ENCODE results near the gene WARS2.

WARS2 gene

DNA sequence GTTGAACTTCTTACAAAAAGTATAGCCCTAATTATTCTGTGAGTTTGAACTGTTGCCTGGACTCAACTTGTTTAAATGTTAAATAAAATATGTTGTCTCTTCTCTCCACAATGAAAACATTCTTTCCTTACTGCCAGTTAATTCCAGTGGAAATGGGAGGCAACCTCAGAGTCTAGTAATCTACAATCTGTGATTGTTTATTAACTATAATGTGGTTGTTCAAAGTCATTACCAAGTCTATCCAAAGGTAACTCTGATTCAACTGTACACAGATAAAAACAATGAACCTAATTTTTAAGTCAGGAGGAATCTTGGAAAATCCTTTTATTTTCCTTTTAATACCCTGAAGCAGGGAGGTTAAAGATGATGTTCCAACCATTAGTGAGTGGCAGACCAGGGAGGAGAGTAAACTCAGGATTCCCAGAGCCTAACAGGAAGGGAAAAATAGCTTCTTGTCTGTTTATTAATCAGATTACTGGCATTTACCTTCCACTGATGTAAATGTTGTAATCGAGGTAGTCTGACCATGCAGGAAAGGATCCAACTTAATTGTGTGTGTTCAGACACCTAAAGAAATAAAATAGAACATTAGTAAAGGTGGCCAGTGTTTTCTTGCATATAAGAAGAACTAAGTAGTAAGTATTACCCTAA lies 95.2 kb downstream of the WARS2 start:
- H3K79me2 ChIP-seq (ENCODE audit: insufficient read depth, low read length): no peaks in the 10 kb centered on the region
- no peaks in the 10 kb centered on the region for H3K9me2 ChIP-seq (ENCODE audit: low read depth, low read length)
- no peaks in the 10 kb centered on the region for H3F3A ChIP-seq (ENCODE audit: insufficient read depth, low read length)
- H3K9ac ChIP-seq (ENCODE audit: low read length): no peak overlapping the region
- H3K9me3 ChIP-seq (ENCODE audit: low read length): no peaks in the 10 kb centered on the region
- no peaks in the 10 kb centered on the region for H3K36me3 ChIP-seq (ENCODE audit: insufficient read depth, low read length)
- H3K27ac ChIP-seq (ENCODE audit: low read depth, low read length, poor library complexity, severe bottlenecking): no peak overlapping the region
- H3K4me3 ChIP-seq (ENCODE audit: low read depth, low read length, poor library complexity, severe bottlenecking): no peak overlapping the region
- H4K20me1 ChIP-seq (ENCODE audit: insufficient read depth, low read length): no peaks in the 10 kb centered on the region
- H3K27me3 ChIP-seq (ENCODE audit: insufficient read depth, low read length): no peaks in the 10 kb centered on the region
- H2AFZ ChIP-seq (ENCODE audit: low read length): no peak overlapping the region
- H3K4me1 ChIP-seq (ENCODE audit: insufficient read depth, low read length, severe bottlenecking): no peaks in the 10 kb centered on the region
- TF ChIP-seq, protein P1, sequence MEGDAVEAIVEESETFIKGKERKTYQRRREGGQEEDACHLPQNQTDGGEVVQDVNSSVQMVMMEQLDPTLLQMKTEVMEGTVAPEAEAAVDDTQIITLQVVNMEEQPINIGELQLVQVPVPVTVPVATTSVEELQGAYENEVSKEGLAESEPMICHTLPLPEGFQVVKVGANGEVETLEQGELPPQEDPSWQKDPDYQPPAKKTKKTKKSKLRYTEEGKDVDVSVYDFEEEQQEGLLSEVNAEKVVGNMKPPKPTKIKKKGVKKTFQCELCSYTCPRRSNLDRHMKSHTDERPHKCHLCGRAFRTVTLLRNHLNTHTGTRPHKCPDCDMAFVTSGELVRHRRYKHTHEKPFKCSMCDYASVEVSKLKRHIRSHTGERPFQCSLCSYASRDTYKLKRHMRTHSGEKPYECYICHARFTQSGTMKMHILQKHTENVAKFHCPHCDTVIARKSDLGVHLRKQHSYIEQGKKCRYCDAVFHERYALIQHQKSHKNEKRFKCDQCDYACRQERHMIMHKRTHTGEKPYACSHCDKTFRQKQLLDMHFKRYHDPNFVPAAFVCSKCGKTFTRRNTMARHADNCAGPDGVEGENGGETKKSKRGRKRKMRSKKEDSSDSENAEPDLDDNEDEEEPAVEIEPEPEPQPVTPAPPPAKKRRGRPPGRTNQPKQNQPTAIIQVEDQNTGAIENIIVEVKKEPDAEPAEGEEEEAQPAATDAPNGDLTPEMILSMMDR (IDR thresholded peaks at IDR 0.05; ENCODE audit: low read length): no peak
- no peak for TF ChIP-seq EZH2 (IDR thresholded peaks at IDR 0.05; ENCODE audit: borderline replicate concordance, low read length)
- H3K4me2 ChIP-seq (ENCODE audit: low read length): no peak overlapping the region

GRCh38 chr1:119040906-119041305 lies 99.5 kb downstream of the WARS2 start:
- Histone ChIP-seq H3K4me2 (ENCODE audit: low read length) (no peak overlapping the region), H3K4me1 (ENCODE audit: insufficient read depth, low read length, severe bottlenecking) (no peaks in the 10 kb centered on the region), H3K36me3 (ENCODE audit: insufficient read depth, low read length) (no peaks in the 10 kb centered on the region), H3F3A (ENCODE audit: insufficient read depth, low read length) (no peaks in the 10 kb centered on the region), H3K4me3 (ENCODE audit: low read depth, low read length, poor library complexity, severe bottlenecking) (no peak overlapping the region), H4K20me1 (ENCODE audit: insufficient read depth, low read length) (no peaks in the 10 kb centered on the region), H2AFZ (ENCODE audit: low read length) (no peak overlapping the region), H3K9ac (ENCODE audit: low read length) (no peak overlapping the region), H3K9me3 (ENCODE audit: low read length) (no peaks in the 10 kb centered on the region), H3K27ac (ENCODE audit: low read depth, low read length, poor library complexity, severe bottlenecking) (no peak overlapping the region), H3K9me2 (ENCODE audit: low read depth, low read length) (no peaks in the 10 kb centered on the region), H3K27me3 (ENCODE audit: insufficient read depth, low read length) (no peaks in the 10 kb centered on the region), H3K79me2 (ENCODE audit: insufficient read depth, low read length) (no peaks in the 10 kb centered on the region)
- TF ChIP-seq EZH2 (IDR thresholded peaks at IDR 0.05; ENCODE audit: borderline replicate concordance, low read length): no peak
- TF ChIP-seq, protein P1 (IDR thresholded peaks at IDR 0.05; ENCODE audit: low read length): no peak

DNA sequence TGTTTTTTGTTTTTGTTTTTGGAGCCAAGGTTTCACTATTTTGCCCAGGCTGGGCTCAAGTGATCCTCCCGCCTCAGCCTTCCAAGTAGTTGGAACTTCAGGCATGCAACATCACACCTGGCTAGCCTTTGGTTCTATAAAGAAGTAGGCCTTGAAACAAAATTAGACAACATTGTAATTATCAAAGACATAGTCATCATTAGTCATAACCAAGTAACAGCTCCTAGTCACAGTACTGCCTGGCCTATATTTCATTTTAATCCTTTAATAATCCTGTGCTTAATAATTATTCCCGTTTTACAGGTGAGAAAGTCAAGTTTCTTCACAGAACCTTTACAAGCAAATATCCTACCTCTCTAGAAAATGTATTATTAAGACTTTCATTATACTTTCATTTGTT lies 100.0 kb downstream of the WARS2 start:
- Histone ChIP-seq H4K20me1 (ENCODE audit: insufficient read depth, low read length) (no peaks in the 10 kb centered on the region), H3K79me2 (ENCODE audit: insufficient read depth, low read length) (no peaks in the 10 kb centered on the region)

More for the DNA sequence above, 100.0 kb downstream of the WARS2 start:
- no peaks in the 10 kb centered on the region for H3K4me1 ChIP-seq (ENCODE audit: insufficient read depth, low read length, severe bottlenecking)
- no peaks in the 10 kb centered on the region for H3K36me3 ChIP-seq (ENCODE audit: insufficient read depth, low read length)
- no peak overlapping the region for H3K9ac ChIP-seq (ENCODE audit: low read length)
- H3K4me3 ChIP-seq (ENCODE audit: low read depth, low read length, poor library complexity, severe bottlenecking): no peak overlapping the region
- H3K27me3 ChIP-seq (ENCODE audit: insufficient read depth, low read length): no peaks in the 10 kb centered on the region
- H3K27ac ChIP-seq (ENCODE audit: low read depth, low read length, poor library complexity, severe bottlenecking): no peak overlapping the region
- H3K4me2 ChIP-seq (ENCODE audit: low read length): no peak overlapping the region
- TF ChIP-seq, protein P1 (IDR thresholded peaks at IDR 0.05; ENCODE audit: low read length): no peak
- no peak for TF ChIP-seq EZH2 (IDR thresholded peaks at IDR 0.05; ENCODE audit: borderline replicate concordance, low read length)
- no peaks in the 10 kb centered on the region for H3F3A ChIP-seq (ENCODE audit: insufficient read depth, low read length)
- no peak overlapping the region for H2AFZ ChIP-seq (ENCODE audit: low read length)
- no peaks in the 10 kb centered on the region for H3K9me2 ChIP-seq (ENCODE audit: low read depth, low read length)
- no peaks in the 10 kb centered on the region for H3K9me3 ChIP-seq (ENCODE audit: low read length)

All from OCI-LY1 (cell line).